Astrocyte (in vitro differentiated cells and primary cell): Measurements from ENCODE around the gene IRAK1. TPM values are rescaled to one million over a fixed set of nuclear protein-coding genes. Genes with fewer than 3 reads are reported as not detected.

Experiments used
- DNase-seq: peaks from one replicate; pipeline ENCODE4 v3.0.0-alpha.2; 2010; ENCODE audit warnings: low read depth
- FAIRE-seq: peaks from 2 replicates; lab custom pipeline; 2011; peaks lifted over from hg19 to GRCh38; lab: Jason Lieb, UNC
- H2AFZ ChIP-seq: 2 replicates; pipeline ENCODE4 v1.6.0; 2012; ENCODE audit warnings: low read depth, low read length, inconsistent platforms
- H3K27ac ChIP-seq: 2 replicates; pipeline ENCODE4 v1.5.1; 2011; ENCODE audit warnings: low read depth, low read length, inconsistent platforms
- H3K27me3 ChIP-seq: 2 replicates; pipeline ENCODE4 v1.6.0; 2011; ENCODE audit warnings: low read length, inconsistent platforms; ENCODE audit not compliant: insufficient read depth
- H3K36me3 ChIP-seq: 2 replicates; pipeline ENCODE4 v1.5.1; 2011; ENCODE audit warnings: low read length, inconsistent platforms; ENCODE audit not compliant: insufficient read depth
- H3K4me1 ChIP-seq: 2 replicates; pipeline ENCODE4 v1.5.1; 2011; ENCODE audit warnings: low read length, inconsistent platforms; ENCODE audit not compliant: insufficient read depth
- H3K4me2 ChIP-seq: 2 replicates; pipeline ENCODE4 v1.6.0; 2012; ENCODE audit warnings: low read length, inconsistent platforms
- H3K4me3 ChIP-seq: 2 replicates; pipeline ENCODE4 v1.5.1; 2011; ENCODE audit warnings: low read depth, mild to moderate bottlenecking, low read length, inconsistent platforms; ENCODE audit not compliant: insufficient read depth
- H3K79me2 ChIP-seq: 2 replicates; pipeline ENCODE4 v1.6.0; 2012; ENCODE audit warnings: mild to moderate bottlenecking, low read length, inconsistent platforms; ENCODE audit not compliant: insufficient read depth
- H3K9ac ChIP-seq: 2 replicates; pipeline ENCODE4 v1.6.0; 2012; ENCODE audit warnings: mild to moderate bottlenecking, low read length, inconsistent platforms
- H3K9me3 ChIP-seq: 2 replicates; pipeline ENCODE4 v1.5.1; 2012; ENCODE audit warnings: low read depth, mild to moderate bottlenecking, low read length, inconsistent platforms; ENCODE audit not compliant: insufficient read depth
- H4K20me1 ChIP-seq: 2 replicates; pipeline ENCODE4 v1.6.0; 2012; ENCODE audit warnings: low read length, inconsistent platforms; ENCODE audit not compliant: insufficient read depth
- H3K27ac Mint-ChIP-seq: one replicate; pipeline ENCODE4 v1.8.0; 2021; ENCODE audit warnings: mild to moderate bottlenecking, mixed read lengths; ENCODE audit not compliant: unreplicated experiment
- H3K27me3 Mint-ChIP-seq: one replicate; pipeline ENCODE4 v1.8.0; 2021; ENCODE audit warnings: low read depth, mixed read lengths; ENCODE audit not compliant: unreplicated experiment
- H3K36me3 Mint-ChIP-seq: one replicate; pipeline ENCODE4 v1.8.0; 2021; ENCODE audit warnings: low read depth, mixed read lengths; ENCODE audit not compliant: unreplicated experiment
- H3K4me1 Mint-ChIP-seq: one replicate; pipeline ENCODE4 v1.8.0; 2021; ENCODE audit warnings: low read depth, mixed read lengths; ENCODE audit not compliant: unreplicated experiment
- H3K4me3 Mint-ChIP-seq: one replicate; pipeline ENCODE4 v1.8.0; 2021; ENCODE audit warnings: mild to moderate bottlenecking, moderate library complexity, mixed read lengths; ENCODE audit not compliant: unreplicated experiment
- H3K9me3 Mint-ChIP-seq: one replicate; pipeline ENCODE4 v1.8.0; 2021; ENCODE audit warnings: mild to moderate bottlenecking, mixed read lengths; ENCODE audit not compliant: unreplicated experiment
- EZH2 ChIP-seq: IDR thresholded peaks from 2 replicates; pipeline ENCODE4 v1.6.1; 2012; ENCODE audit warnings: mild to moderate bottlenecking, low read length, inconsistent platforms; ENCODE audit not compliant: insufficient read depth
- total RNA-seq: library from RNA; stranded (reverse); gene quantifications from 2 replicates; pipeline ENCODE4 v1.2.1, GENCODE V29; 2021
- TF ChIP-seq, protein P1 (sequence below): IDR thresholded peaks from 2 replicates; pipeline ENCODE4 v1.5.1; 2011; ENCODE audit warnings: low read depth, mild to moderate bottlenecking, inconsistent platforms, low read length, moderate library complexity; ENCODE audit not compliant: insufficient read depth

IRAK1 gene
- total RNA-seq, 1 donor from 2014 or later = 69.6 TPM

DNA sequence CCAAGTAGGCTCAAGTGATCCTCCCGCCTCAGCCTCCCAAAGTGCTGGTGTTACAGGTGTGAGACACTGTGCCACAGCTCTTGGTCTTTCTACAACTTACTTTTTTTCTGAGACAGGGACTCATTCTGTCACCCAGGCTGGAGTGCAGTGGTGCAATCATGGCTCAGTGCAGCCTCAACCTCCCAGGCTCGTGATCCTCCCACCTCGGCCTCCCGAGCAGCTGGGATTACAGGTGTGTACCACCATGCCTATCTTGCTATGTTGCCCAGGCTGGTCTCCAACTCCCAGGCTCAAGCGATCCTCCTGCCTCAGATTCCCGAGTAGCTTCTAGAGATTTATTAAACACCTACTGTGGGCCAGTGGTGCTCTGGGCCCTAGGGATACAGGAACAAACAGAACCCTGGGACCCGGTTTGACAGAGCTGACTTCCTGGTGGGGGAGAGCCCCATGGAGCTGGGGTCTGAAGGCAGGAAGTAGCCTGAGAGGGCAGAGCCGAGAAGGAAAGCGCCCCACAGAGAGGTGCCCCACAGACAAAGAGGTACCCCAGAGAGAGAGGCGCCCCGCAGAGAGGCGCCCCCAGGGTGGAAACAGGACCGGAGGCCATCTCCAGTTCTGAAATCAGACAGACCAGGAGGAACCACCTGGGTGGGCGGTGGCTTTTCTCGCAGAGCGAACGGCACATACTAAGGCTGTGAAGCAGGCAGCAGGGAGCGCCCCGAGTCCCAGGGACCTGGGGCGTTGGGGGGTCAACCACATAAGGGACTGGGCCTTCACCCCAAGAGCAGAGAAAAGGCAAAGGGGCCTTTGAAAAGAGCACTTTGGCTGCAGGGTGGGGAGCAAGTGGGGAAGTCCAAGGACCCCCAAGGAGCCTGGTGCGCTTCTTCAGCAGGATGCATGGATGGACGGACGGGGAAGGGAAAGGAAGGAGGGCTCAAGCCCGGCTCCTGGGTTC is 5.0 kb downstream of the IRAK1 start:
- peak; percentile 84 for FAIRE-seq
- no peak overlapping the region for H3K9ac ChIP-seq
- no peaks in the 10 kb centered on the region for H3K9me3 Mint-ChIP-seq
- DNase-seq = no peak
- H3K9me3 ChIP-seq = no peaks in the 10 kb centered on the region
- no peak overlapping the region for H3K4me2 ChIP-seq
- peaks cover 4% of the 10 kb centered on the region for H3K4me1 ChIP-seq
- H3K27me3 ChIP-seq = no peaks in the 10 kb centered on the region
- no peaks in the 10 kb centered on the region for H3K36me3 Mint-ChIP-seq
- peaks cover 3% of the 10 kb centered on the region for H3K4me1 Mint-ChIP-seq
- no peak overlapping the region for H3K4me3 Mint-ChIP-seq
- H3K27me3 Mint-ChIP-seq = no peaks in the 10 kb centered on the region
- H3K36me3 ChIP-seq = peaks cover 4% of the 10 kb centered on the region
- no peak overlapping the region for H3K4me3 ChIP-seq
- H3K27ac Mint-ChIP-seq = no peak overlapping the region
- H4K20me1 ChIP-seq = peaks cover 7% of the 10 kb centered on the region
- no peak overlapping the region for H3K27ac ChIP-seq
- peaks cover 35% of the 10 kb centered on the region for H3K79me2 ChIP-seq
- H2AFZ ChIP-seq = no peak overlapping the region
- TF ChIP-seq EZH2 = no peak
- TF ChIP-seq, protein P1, sequence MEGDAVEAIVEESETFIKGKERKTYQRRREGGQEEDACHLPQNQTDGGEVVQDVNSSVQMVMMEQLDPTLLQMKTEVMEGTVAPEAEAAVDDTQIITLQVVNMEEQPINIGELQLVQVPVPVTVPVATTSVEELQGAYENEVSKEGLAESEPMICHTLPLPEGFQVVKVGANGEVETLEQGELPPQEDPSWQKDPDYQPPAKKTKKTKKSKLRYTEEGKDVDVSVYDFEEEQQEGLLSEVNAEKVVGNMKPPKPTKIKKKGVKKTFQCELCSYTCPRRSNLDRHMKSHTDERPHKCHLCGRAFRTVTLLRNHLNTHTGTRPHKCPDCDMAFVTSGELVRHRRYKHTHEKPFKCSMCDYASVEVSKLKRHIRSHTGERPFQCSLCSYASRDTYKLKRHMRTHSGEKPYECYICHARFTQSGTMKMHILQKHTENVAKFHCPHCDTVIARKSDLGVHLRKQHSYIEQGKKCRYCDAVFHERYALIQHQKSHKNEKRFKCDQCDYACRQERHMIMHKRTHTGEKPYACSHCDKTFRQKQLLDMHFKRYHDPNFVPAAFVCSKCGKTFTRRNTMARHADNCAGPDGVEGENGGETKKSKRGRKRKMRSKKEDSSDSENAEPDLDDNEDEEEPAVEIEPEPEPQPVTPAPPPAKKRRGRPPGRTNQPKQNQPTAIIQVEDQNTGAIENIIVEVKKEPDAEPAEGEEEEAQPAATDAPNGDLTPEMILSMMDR = no peak

DNA sequence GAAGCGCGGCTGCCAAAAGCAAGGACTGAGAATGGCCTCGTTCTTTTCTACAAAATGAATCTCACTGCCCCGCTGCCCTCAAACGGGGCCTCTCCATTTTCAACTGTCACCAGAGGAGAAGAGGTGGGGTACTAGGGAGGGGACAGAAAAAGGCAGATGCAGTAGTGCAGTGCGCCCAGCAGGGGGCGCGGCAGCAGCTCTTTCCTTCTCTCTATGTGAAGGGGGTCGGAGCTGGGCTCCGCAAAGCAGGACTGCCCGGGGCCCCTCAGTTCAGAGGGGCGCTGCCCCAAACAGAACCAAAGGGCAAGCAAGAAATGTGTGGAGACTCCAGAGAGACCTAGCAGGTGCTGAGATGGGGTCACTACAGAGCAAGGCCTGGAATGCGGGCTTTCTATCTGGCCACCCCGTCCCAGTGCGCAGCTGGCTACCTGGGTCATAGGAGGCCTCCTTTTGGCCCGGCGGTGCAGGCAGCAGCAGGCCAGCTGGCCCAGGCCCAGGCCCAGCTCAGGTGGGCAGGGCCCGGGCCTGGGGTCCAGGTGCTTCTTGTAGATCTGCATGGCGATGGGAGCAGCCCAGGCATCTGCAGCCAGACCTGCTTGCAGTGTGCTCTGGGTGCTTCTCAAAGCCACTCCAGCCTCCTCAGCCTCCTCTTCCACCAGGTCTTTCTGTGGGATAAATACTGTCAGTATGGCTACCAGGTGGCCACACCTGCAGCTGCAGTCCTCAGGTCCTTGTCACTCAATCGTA is 5.9 kb downstream of the IRAK1 start:
- no peak for FAIRE-seq
- no peak overlapping the region for H2AFZ ChIP-seq
- H4K20me1 ChIP-seq = peaks cover 7% of the 10 kb centered on the region
- H3K27me3 ChIP-seq = no peaks in the 10 kb centered on the region
- H3K79me2 ChIP-seq = peaks cover 28% of the 10 kb centered on the region
- H3K4me1 ChIP-seq = peaks cover 4% of the 10 kb centered on the region
- H3K4me3 ChIP-seq = no peak overlapping the region
- Mint-ChIP-seq H3K27ac (peak overlapping the region; percentile 53), H3K4me1 (peaks cover under 1% of the 10 kb centered on the region), H3K27me3 (no peaks in the 10 kb centered on the region), H3K36me3 (no peaks in the 10 kb centered on the region), H3K9me3 (no peaks in the 10 kb centered on the region), H3K4me3 (no peak overlapping the region)
- no peak overlapping the region for H3K27ac ChIP-seq
- no peak overlapping the region for H3K4me2 ChIP-seq
- no peaks in the 10 kb centered on the region for H3K9me3 ChIP-seq
- TF ChIP-seq, protein P1 = peak; percentile 67
- no peak for TF ChIP-seq EZH2
- DNase-seq = no peak
- H3K36me3 ChIP-seq = peaks cover 4% of the 10 kb centered on the region
- H3K9ac ChIP-seq = no peak overlapping the region
